ENCODE results near the gene ZBED5.
"Not testable (repeated sequence)": the region's sequence is repeated elsewhere in the genome, so short reads cannot be mapped to it uniquely, and the experiment has no call there.

ZBED5 gene

GRCh38 chr11:10857709-10858438 is at the start of gene ZBED5:
TSS of gene ZBED5 (minus strand) at chr11:10858053. CDS start at chr11:10854945, 3,108 bp downstream.
- peak; percentile 96 for DNase-seq

- DNase-seq, result no peak
Measured at GRCh38 chr11:10906521-10906920, 48.7 kb upstream of the ZBED5 start.

- no peak for DNase-seq
Measured at GRCh38 chr11:10902301-10903063, 44.6 kb upstream of the ZBED5 start.

GRCh38 chr11:10900681-10901415 is 43.0 kb upstream of the ZBED5 start:
- DNase-seq, result no peak

GRCh38 chr11:10899121-10899830 is 41.4 kb upstream of the ZBED5 start:
- peak; percentile 3 for DNase-seq

GRCh38 chr11:10898763-10899025 is 40.8 kb upstream of the ZBED5 start:
- no peak for DNase-seq

- peak; percentile 59 for DNase-seq
Measured at GRCh38 chr11:10898003-10898762, 40.3 kb upstream of the ZBED5 start.

GRCh38 chr11:10897150-10897549 is 39.3 kb upstream of the ZBED5 start:
- no peak for DNase-seq

- DNase-seq, result no peak
Measured at GRCh38 chr11:10896493-10896892, 38.6 kb upstream of the ZBED5 start.

GRCh38 chr11:10895285-10895684 is 37.4 kb upstream of the ZBED5 start:
- no peak for DNase-seq

GRCh38 chr11:10894666-10895065 is 36.8 kb upstream of the ZBED5 start:
- no peak for DNase-seq

GRCh38 chr11:10893714-10894151 is 35.9 kb upstream of the ZBED5 start:
- no peak for DNase-seq

- no peak for DNase-seq
Measured at GRCh38 chr11:10892250-10892649, 34.4 kb upstream of the ZBED5 start.

GRCh38 chr11:10891151-10891720 is 33.4 kb upstream of the ZBED5 start:
- DNase-seq, result no peak

GRCh38 chr11:10890083-10890482 is 32.2 kb upstream of the ZBED5 start:
- DNase-seq, result not testable (repeated sequence)

- no peak for DNase-seq
Measured at GRCh38 chr11:10887307-10887706, 29.5 kb upstream of the ZBED5 start.

- no peak for DNase-seq
Measured at GRCh38 chr11:10886652-10887250, 28.9 kb upstream of the ZBED5 start.

GRCh38 chr11:10885703-10886363 is 28.0 kb upstream of the ZBED5 start:
- DNase-seq, result no peak

GRCh38 chr11:10884292-10884691 is 26.4 kb upstream of the ZBED5 start:
- DNase-seq, result not testable (repeated sequence)

GRCh38 chr11:10881892-10882291 is 24.0 kb upstream of the ZBED5 start:
- DNase-seq, result no peak
